Ureter (tissue), 1 donor: ENCODE results near the gene FGF2. TPM values are rescaled to one million over a fixed set of nuclear protein-coding genes. Genes with fewer than 3 reads are reported as not detected.

Experiments
- DNase-seq: peaks from one replicate; pipeline ENCODE4 v3.0.0-alpha.2; 2020; ENCODE audit warnings: low spot score
- total RNA-seq: library from RNA; stranded (reverse); gene quantifications from one replicate; pipeline ENCODE4 v1.2.4, GENCODE V29; 2023
- donor health status: DM: yes; HTN: yes; CAD: no.

FGF2 gene
- total RNA-seq, 1 donor from 2014 or later: 12.2 TPM

GRCh38 chr4:122890147-122890795 is 63.6 kb downstream of the FGF2 start:
- DNase-seq: no peak

GRCh38 chr4:122894827-122895226 is 68.2 kb downstream of the FGF2 start:
- no peak for DNase-seq

GRCh38 chr4:122895336-122895995 is 68.8 kb downstream of the FGF2 start:
- DNase-seq: no peak

- DNase-seq: no peak
Measured at GRCh38 chr4:122896270-122896669, 69.6 kb downstream of the FGF2 start.

GRCh38 chr4:122898370-122899150 is 71.9 kb downstream of the FGF2 start:
- DNase-seq: no peak

- DNase-seq: no peak
Measured at GRCh38 chr4:122899682-122900081, 73.1 kb downstream of the FGF2 start.

- DNase-seq: no peak
Measured at GRCh38 chr4:122900314-122900713, 73.7 kb downstream of the FGF2 start.

- DNase-seq: no peak
Measured at GRCh38 chr4:122901247-122902010, 74.8 kb downstream of the FGF2 start.

- no peak for DNase-seq
Measured at GRCh38 chr4:122903766-122904288, 77.2 kb downstream of the FGF2 start.

- no peak for DNase-seq
Measured at GRCh38 chr4:122906859-122907305, 80.3 kb downstream of the FGF2 start.

- no peak for DNase-seq
Measured at GRCh38 chr4:122908223-122908622, 81.6 kb downstream of the FGF2 start.

- DNase-seq: no peak
Measured at GRCh38 chr4:122909683-122910082, 83.1 kb downstream of the FGF2 start.

- DNase-seq: no peak
Measured at GRCh38 chr4:122911588-122911987, 85.0 kb downstream of the FGF2 start.

- DNase-seq: no peak
Measured at GRCh38 chr4:122912810-122913575, 86.4 kb downstream of the FGF2 start.

- no peak for DNase-seq
Measured at GRCh38 chr4:122914292-122914904, 87.8 kb downstream of the FGF2 start.

- DNase-seq: no peak
Measured at GRCh38 chr4:122914938-122915337, 88.3 kb downstream of the FGF2 start.

GRCh38 chr4:122917731-122918130 is 91.1 kb downstream of the FGF2 start:
- DNase-seq: no peak

- DNase-seq: no peak
Measured at GRCh38 chr4:122920473-122920872, 93.8 kb downstream of the FGF2 start.

GRCh38 chr4:122921300-122921699 is 94.7 kb downstream of the FGF2 start:
- no peak for DNase-seq
